ENCODE results near the gene POTEB3.
"Not testable (repeated sequence)": the region's sequence is repeated elsewhere in the genome, so short reads cannot be mapped to it uniquely, and the experiment has no call there.

- TF ChIP-seq POLR2A, CTCF (IDR thresholded peaks at IDR 0.05): not testable (repeated sequence)
Measured at GRCh38 chr15:21440399-21440798, at the start of gene POTEB3.
